A549 (cell line): ENCODE results near the gene TEX9.

Experiments used
- CHD4 ChIP-seq: fragments of 200-600 bp; sonication (generic); IDR thresholded peaks from 2 replicates; pipeline ENCODE4 v1.6.1; 2016; ENCODE audit warnings: antibody characterized with exemption, mild to moderate bottlenecking, borderline replicate concordance
- EP300 ChIP-seq, 2 experiments: fragments of >200 bp; sonication (Bioruptor Twin); formaldehyde crosslinking; IDR thresholded peaks; 2 replicates in 1 of 2; 3 replicates in 1 of 2; pipeline ENCODE4 v1.6.1; 2016 to 2017
- KDM1A ChIP-seq: fragments of 200-600 bp; sonication (generic); IDR thresholded peaks from 2 replicates; pipeline ENCODE4 v1.6.1; 2016; ENCODE audit warnings: low read depth, mild to moderate bottlenecking
- MAZ ChIP-seq: fragments of 150-350 bp; IDR thresholded peaks from 2 replicates; pipeline ENCODE4 v1.6.1; 2014; ENCODE audit warnings: antibody characterized with exemption, low read depth, low read length, borderline replicate concordance
- NPAS2 ChIP-seq: fragments of 250-450 bp; sonication (Bioruptor Pico); IDR thresholded peaks from 2 replicates; pipeline ENCODE4 v1.8.0; 2022; ENCODE audit warnings: mild to moderate bottlenecking, moderate library complexity, borderline replicate concordance
- POLR2A ChIP-seq: IDR thresholded peaks from 2 replicates; pipeline ENCODE4 v1.6.1; 2012; ENCODE audit warnings: mild to moderate bottlenecking, low read length
- RAD21 ChIP-seq, 2 experiments: fragments of >200 bp in 1 of 2; sonication (Bioruptor Twin) in 1 of 2; formaldehyde crosslinking in 1 of 2; IDR thresholded peaks in 1 of 2; conservative IDR thresholded peaks in 1 of 2; 2 replicates in 1 of 2; 3 replicates in 1 of 2; pipeline ENCODE4 v1.6.1; 2012 to 2018; ENCODE audit warnings: inconsistent platforms in 1 of 2
- SMC3 ChIP-seq: fragments of >200 bp; sonication (Bioruptor Twin); formaldehyde crosslinking; IDR thresholded peaks from 3 replicates; pipeline ENCODE4 v1.6.1; 2018; ENCODE audit warnings: inconsistent platforms
- TF ChIP-seq, protein P1 (sequence below): fragments of 250-450 bp; sonication (Bioruptor Pico); IDR thresholded peaks from 2 replicates; pipeline ENCODE4 v1.5.0; 2020; ENCODE audit warnings: low read depth, mild to moderate bottlenecking, moderate library complexity
- TF ChIP-seq, protein P2 (sequence below): fragments of >200 bp; sonication (Bioruptor Twin); formaldehyde crosslinking; IDR thresholded peaks from 3 replicates; pipeline ENCODE4 v1.5.1; 2016
- TF ChIP-seq, protein P3 (sequence below): IDR thresholded peaks from 2 replicates; pipeline ENCODE4 v1.6.1; 2012

DNA sequence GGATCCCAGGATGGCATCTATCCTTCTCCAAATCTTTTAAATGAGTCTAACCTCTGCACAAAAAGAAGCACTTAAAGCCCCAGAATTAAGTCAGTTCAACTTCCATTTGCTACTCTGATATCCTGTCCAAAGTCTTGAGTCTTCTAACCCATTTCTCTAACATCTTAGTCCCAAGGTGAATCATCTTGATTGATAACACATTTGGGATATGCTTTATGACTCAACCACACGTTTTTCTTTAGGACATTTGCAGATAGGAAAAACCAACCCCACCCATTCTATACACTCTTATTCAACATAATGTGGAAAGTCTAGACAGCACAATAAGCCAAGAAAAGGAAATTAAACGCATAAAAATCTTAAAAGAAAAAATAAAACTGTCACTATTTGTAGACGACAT, 18.8 kb upstream of the TEX9 start:
- TF ChIP-seq CHD4 (no peak), SMC3 (no peak), NPAS2 (no peak), POLR2A (no peak), MAZ (no peak), EP300 (IDR thresholded peaks at IDR 0.05) (no peak), KDM1A (no peak), RAD21 (conservative IDR thresholded peaks at IDR 0.05 in 1 of 2, IDR thresholded peaks at IDR 0.05 in 1 of 2) (no peak)
- TF ChIP-seq, protein P1, sequence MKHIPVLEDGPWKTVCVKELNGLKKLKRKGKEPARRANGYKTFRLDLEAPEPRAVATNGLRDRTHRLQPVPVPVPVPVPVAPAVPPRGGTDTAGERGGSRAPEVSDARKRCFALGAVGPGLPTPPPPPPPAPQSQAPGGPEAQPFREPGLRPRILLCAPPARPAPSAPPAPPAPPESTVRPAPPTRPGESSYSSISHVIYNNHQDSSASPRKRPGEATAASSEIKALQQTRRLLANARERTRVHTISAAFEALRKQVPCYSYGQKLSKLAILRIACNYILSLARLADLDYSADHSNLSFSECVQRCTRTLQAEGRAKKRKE (CRISPR knock-in tag), result no peak
- TF ChIP-seq, protein P2, sequence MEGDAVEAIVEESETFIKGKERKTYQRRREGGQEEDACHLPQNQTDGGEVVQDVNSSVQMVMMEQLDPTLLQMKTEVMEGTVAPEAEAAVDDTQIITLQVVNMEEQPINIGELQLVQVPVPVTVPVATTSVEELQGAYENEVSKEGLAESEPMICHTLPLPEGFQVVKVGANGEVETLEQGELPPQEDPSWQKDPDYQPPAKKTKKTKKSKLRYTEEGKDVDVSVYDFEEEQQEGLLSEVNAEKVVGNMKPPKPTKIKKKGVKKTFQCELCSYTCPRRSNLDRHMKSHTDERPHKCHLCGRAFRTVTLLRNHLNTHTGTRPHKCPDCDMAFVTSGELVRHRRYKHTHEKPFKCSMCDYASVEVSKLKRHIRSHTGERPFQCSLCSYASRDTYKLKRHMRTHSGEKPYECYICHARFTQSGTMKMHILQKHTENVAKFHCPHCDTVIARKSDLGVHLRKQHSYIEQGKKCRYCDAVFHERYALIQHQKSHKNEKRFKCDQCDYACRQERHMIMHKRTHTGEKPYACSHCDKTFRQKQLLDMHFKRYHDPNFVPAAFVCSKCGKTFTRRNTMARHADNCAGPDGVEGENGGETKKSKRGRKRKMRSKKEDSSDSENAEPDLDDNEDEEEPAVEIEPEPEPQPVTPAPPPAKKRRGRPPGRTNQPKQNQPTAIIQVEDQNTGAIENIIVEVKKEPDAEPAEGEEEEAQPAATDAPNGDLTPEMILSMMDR, result no peak
- TF ChIP-seq, protein P3, sequence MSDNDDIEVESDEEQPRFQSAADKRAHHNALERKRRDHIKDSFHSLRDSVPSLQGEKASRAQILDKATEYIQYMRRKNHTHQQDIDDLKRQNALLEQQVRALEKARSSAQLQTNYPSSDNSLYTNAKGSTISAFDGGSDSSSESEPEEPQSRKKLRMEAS, result no peak
